ENCODE data around the gene DPYSL3.

DNA sequence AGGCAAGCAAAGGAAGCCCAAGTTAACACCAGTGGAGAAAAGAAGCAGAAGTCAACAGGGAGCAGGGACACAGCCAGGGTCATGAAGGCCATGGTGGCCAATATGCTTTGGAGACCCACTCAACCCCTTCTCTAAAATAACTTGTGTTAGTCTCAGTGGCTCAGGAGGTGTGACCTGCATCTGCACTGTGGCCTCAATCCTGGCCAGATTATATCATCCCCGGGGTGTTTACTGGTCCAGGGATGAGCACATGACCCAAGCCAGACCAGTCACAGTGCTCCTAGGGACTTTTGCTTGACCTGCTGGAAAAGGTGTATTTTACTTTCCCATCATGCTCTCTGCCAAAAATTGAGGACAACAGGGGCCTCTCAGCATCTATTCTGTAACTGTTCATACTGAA is 105.2 kb downstream of the DPYSL3 start:
- TF ChIP-seq YY1 (IDR thresholded peaks at IDR 0.05; ENCODE audit: insufficient read depth, insufficient read length) (no peak), ZNF274 (IDR thresholded peaks at IDR 0.05; ENCODE audit: low read depth, low read length) (no peak)
